Colonic mucosa (tissue), 4 donors: ENCODE measurements around the gene NUBP2. TPM values are rescaled to one million over a fixed set of nuclear protein-coding genes. Genes with fewer than 3 reads are reported as not detected.

Source experiments
- DNase-seq: peaks from one replicate; pipeline ENCODE4 v3.0.0-alpha.2; 2020
- H3K27ac ChIP-seq: fragments of 200-600 bp; one replicate; pipeline ENCODE4 v1.8.0; 2021
- H3K27me3 ChIP-seq: fragments of 200-600 bp; one replicate; pipeline ENCODE4 v1.8.0; 2021
- H3K36me3 ChIP-seq: fragments of 200-600 bp; one replicate; pipeline ENCODE4 v1.8.0; 2021
- H3K4me1 ChIP-seq: fragments of 200-600 bp; one replicate; pipeline ENCODE4 v1.8.0; 2021; ENCODE audit warnings: mild to moderate bottlenecking
- H3K4me3 ChIP-seq: fragments of 200-600 bp; one replicate; pipeline ENCODE4 v1.8.0; 2021
- H3K9ac ChIP-seq, 2 donors: one replicate each; pipeline ENCODE4 v1.7.0; 2013; ENCODE audit warnings: control low read depth in 2 of 2, low read depth in 2 of 2, low read length in 2 of 2
- H3K9me3 ChIP-seq: fragments of 200-600 bp; one replicate; pipeline ENCODE4 v1.8.0; 2021
- intact Hi-C: fragments of 100-400 bp; cut with DNase I; formaldehyde crosslinking; loops from one replicate; pipeline ENCODE4 v1.14.1; 2022
- total RNA-seq, 2 donors: library from RNA; stranded (reverse); fragmentation: NEBNext Ultra II Directional in 1 of 2; extraction: Animal tissue kit (Norgen Biotek cat#: 25700) in 1 of 2; gene quantifications; one replicate each; pipeline ENCODE4 v1.2.1, GENCODE V29; 2021
- TF ChIP-seq, protein P1 (sequence below): fragments of 200-600 bp; IDR thresholded peaks from one replicate; pipeline ENCODE4 v1.8.0; 2022; ENCODE audit warnings: antibody characterized with exemption, mild to moderate bottlenecking
- donor health status: healthy.
- donor health status: DM: no; HTN: no; CAD: no.
- donor health status: DM: no; HTN: no; CAD: no.

Gene NUBP2
- total RNA-seq, 2 donors from 2014 or later = 30.0 to 72.8 TPM

DNA sequence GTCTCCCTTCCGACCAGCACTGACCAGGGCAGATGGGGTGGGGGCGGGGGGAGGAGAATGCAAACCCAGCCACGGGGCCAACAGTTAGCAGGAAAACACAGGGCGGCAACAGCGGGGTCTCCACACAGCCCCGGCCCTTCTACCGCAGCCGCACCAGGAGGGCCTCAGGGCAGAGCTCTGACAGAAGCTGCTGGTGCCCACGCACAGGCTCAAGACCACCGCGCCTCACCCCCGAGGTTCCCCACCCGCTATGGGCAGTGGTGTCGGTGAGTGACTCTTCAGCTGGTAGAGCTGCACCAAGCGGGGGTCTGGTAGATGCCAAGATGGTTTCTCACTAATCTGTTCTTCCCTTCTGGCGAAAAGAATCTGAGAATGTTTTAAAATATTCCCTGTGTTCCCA, 27.8 kb downstream of the NUBP2 start:
- no peak for DNase-seq
- TF ChIP-seq, protein P1, sequence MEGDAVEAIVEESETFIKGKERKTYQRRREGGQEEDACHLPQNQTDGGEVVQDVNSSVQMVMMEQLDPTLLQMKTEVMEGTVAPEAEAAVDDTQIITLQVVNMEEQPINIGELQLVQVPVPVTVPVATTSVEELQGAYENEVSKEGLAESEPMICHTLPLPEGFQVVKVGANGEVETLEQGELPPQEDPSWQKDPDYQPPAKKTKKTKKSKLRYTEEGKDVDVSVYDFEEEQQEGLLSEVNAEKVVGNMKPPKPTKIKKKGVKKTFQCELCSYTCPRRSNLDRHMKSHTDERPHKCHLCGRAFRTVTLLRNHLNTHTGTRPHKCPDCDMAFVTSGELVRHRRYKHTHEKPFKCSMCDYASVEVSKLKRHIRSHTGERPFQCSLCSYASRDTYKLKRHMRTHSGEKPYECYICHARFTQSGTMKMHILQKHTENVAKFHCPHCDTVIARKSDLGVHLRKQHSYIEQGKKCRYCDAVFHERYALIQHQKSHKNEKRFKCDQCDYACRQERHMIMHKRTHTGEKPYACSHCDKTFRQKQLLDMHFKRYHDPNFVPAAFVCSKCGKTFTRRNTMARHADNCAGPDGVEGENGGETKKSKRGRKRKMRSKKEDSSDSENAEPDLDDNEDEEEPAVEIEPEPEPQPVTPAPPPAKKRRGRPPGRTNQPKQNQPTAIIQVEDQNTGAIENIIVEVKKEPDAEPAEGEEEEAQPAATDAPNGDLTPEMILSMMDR = no peak
- H3K4me3 ChIP-seq = no peak overlapping the region
- H3K27me3 ChIP-seq = no peaks in the 10 kb centered on the region
- intact Hi-C loops = no loop called here
- no peak overlapping the region for H3K27ac ChIP-seq
- H3K4me1 ChIP-seq = no peaks in the 10 kb centered on the region
- no peak overlapping the region for H3K9ac ChIP-seq
- H3K9me3 ChIP-seq = no peaks in the 10 kb centered on the region
- H3K36me3 ChIP-seq = no peaks in the 10 kb centered on the region

DNA sequence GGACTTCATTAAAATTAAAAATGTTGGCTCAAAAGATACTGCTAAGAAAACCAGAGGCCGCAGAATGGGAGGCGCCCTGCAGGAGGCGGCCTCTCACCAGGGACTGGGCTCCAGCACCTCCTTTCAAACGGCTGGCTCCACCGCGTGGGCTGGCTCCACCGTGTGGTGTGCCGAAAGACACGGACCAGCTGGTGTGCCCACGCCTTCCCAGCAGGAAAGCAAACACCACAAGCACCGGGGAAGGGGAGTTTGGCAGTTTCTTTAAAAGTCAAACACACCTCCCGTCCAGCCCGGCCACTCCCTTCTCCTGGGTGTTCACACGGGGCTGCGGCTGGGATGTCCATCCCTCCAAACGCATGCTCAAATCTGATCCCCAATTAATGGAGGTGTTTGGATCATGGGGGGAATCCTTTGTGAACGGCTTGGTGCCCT, 30.0 kb downstream of the NUBP2 start:
- no peaks in the 10 kb centered on the region for H3K4me1 ChIP-seq
- TF ChIP-seq, protein P1 = peak; percentile 45
- H3K9me3 ChIP-seq = no peaks in the 10 kb centered on the region
- H3K9ac ChIP-seq = no peak overlapping the region
- H3K36me3 ChIP-seq = no peaks in the 10 kb centered on the region
- no peaks in the 10 kb centered on the region for H3K27me3 ChIP-seq
- intact Hi-C loops = no loop called here
- DNase-seq = peak; percentile 76
- no peak overlapping the region for H3K27ac ChIP-seq
- H3K4me3 ChIP-seq = no peak overlapping the region

DNA sequence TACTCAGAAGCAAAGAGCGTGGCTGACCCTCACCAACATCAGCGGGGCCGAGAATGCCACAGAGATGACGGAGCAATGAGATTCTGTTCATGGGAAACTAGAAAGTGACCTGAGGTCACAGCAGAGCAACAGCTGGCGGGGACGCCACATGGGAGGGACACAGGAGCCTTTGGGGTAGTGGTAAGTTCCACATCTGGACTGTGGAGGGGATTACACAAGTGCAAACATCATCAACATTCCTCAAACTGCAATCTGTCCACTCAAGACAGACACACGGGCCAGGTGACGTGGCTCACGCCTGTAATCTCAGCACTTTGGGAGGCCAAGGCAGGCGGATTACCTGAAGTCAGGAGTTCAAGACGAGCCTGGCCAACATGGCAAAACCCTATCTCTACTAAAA, 32.7 kb downstream of the NUBP2 start:
- Histone ChIP-seq H3K4me1 (no peaks in the 10 kb centered on the region), H3K27ac (no peak overlapping the region), H3K9me3 (no peaks in the 10 kb centered on the region), H3K27me3 (no peaks in the 10 kb centered on the region), H3K9ac (no peak overlapping the region), H3K36me3 (peaks cover 6% of the 10 kb centered on the region), H3K4me3 (no peak overlapping the region)
- intact Hi-C loops = no loop called here
- DNase-seq = no peak
- TF ChIP-seq, protein P1 = no peak

DNA sequence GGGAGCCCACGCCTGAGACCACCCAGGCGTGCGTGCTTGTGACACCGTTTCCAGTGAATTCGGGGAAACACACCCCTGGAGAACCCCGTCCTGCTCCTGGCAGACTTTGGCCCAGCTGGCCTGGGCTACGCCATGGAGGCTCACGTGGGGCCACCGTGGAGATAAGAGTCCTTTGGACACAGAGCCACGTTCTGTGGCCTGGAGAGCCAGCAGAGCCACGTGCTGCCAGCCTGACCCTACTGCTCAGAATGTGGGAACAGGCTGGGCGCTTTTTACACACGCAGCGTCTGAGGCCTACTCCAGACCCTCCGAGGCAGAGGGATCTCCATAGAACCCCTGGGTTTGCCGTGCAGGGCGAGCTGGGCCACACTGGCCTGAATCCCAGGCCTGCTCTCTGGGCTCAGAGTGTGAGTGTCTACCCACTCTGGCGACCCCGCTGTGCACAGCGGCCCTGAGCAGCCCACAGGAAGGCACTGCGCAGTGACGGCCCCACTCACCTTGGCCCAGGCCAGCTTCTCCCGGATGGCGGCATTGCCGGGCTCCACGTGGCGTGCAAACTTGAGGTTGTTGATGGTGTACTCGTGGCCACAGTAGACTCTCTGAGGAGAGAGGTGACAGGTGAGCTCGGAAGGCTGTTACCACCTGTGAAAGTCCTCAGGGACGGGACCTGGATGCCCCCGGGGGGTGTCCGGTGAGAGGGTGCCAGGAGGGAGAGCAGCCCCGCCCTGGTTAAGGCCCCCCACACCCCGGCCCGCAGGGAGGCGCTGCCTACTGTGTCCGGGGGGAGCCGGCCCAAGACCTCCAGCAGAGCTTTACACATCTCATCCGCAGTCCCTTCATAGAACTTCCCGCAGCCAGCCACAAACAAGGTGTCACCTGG, 33.9 kb downstream of the NUBP2 start:
- H3K27ac ChIP-seq = no peak overlapping the region
- intact Hi-C loops = no loop called here
- H3K9me3 ChIP-seq = no peaks in the 10 kb centered on the region
- no peaks in the 10 kb centered on the region for H3K27me3 ChIP-seq
- peaks cover 6% of the 10 kb centered on the region for H3K36me3 ChIP-seq
- no peaks in the 10 kb centered on the region for H3K4me1 ChIP-seq
- H3K9ac ChIP-seq = no peak overlapping the region
- no peak overlapping the region for H3K4me3 ChIP-seq
- TF ChIP-seq, protein P1 = no peak
- no peak for DNase-seq

DNA sequence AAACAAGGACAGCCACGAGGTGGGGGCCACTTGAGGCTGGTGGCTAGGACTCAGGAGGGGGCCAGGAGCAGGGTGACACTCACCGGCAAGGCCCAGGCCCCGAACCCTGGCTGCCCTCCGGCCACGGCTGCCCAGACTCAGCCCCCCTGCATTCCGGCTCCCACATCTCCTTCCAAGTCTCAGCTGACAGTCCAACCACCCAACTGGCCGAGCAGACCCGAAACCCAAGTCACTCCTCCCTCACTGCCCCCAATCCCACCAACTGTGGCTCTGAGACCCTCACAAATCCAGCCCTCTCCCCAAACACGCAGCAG, 34.5 kb downstream of the NUBP2 start:
- Histone ChIP-seq H3K4me1 (no peaks in the 10 kb centered on the region), H3K9me3 (no peaks in the 10 kb centered on the region), H3K9ac (no peak overlapping the region), H3K27me3 (no peaks in the 10 kb centered on the region), H3K27ac (no peak overlapping the region), H3K4me3 (no peak overlapping the region), H3K36me3 (peaks cover 12% of the 10 kb centered on the region)
- TF ChIP-seq, protein P1 = no peak
- intact Hi-C loops = no loop called here
- DNase-seq = no peak
